Calu3 (cell line): ENCODE results near the gene CACNA2D3. TPM values are rescaled to one million over a fixed set of nuclear protein-coding genes. Genes with fewer than 3 reads are reported as not detected.

Experiments
- BruUV-seq: library from RNA; stranded (reverse); fragments of 400-500 nt; replicated peaks from 2 replicates; lab custom pipeline; 2021; lab: Mats Ljungman, UMichigan
- CTCF ChIA-PET: fragments of 300-600 bp; sonication (Branson Sonifier 250); formaldehyde crosslinking; loops from one replicate; lab custom pipeline; 2022; ENCODE audit warnings: antibody characterized with exemption; lab: Charles Lee
- DNase-seq: peaks from one replicate; pipeline ENCODE4 v3.0.0; 2022
- H3K27ac Mint-ChIP-seq: one replicate; pipeline ENCODE4 v1.8.0; 2022; ENCODE audit warnings: mixed read lengths; ENCODE audit not compliant: unreplicated experiment
- H3K27me3 Mint-ChIP-seq: one replicate; pipeline ENCODE4 v1.8.0; 2022; ENCODE audit warnings: mixed read lengths; ENCODE audit not compliant: unreplicated experiment
- H3K36me3 Mint-ChIP-seq: one replicate; pipeline ENCODE4 v1.8.0; 2022; ENCODE audit warnings: mild to moderate bottlenecking, moderate library complexity, mixed read lengths; ENCODE audit not compliant: insufficient read depth, unreplicated experiment
- H3K4me1 Mint-ChIP-seq: one replicate; pipeline ENCODE4 v1.8.0; 2022; ENCODE audit warnings: mild to moderate bottlenecking, low read depth, mixed read lengths; ENCODE audit not compliant: unreplicated experiment
- H3K4me3 Mint-ChIP-seq: one replicate; pipeline ENCODE4 v1.8.0; 2022; ENCODE audit warnings: mild to moderate bottlenecking, low read depth, moderate library complexity, mixed read lengths; ENCODE audit not compliant: unreplicated experiment
- H3K9me3 Mint-ChIP-seq: one replicate; pipeline ENCODE4 v1.8.0; 2022; ENCODE audit warnings: low read depth, mixed read lengths; ENCODE audit not compliant: unreplicated experiment
- CTCF ChIP-seq: fragments of 200-600 bp; IDR thresholded peaks from one replicate; pipeline ENCODE4 v1.8.0; 2022; ENCODE audit warnings: antibody characterized with exemption; ENCODE audit not compliant: unreplicated experiment
- intact Hi-C: fragments of 100-400 bp; cut with micrococcal nuclease; formaldehyde crosslinking; loops from one replicate; pipeline ENCODE4 v1.10.0; 2022; ENCODE audit not compliant: unreplicated experiment
- total RNA-seq: library from RNA; stranded (reverse); gene quantifications from 2 replicates; pipeline ENCODE4 v1.2.3, GENCODE V29; 2022

CACNA2D3 gene
- total RNA-seq, 1 experiment from 2014 or later = not detected

DNA sequence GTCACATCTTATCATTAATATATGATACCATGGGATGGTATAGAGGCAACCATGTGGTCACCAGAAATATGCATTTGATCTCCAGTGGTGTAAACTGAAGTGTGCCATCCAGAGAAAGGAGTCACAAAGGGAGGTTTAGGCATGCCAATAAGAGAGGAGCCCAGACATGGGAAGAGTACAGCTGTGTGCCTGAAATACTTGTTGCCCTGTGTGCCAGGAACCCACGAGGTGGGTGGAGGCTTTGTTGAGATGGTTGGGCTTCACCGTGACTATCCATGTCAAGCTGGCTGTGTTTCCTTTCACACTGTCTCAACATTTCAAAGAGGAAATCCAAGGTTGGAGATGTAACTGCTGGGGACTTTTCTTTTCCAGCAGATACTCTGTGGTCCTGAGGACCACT, 43.5 kb downstream of the CACNA2D3 start:
- Mint-ChIP-seq H3K4me1 (no peaks in the 10 kb centered on the region), H3K4me3 (no peak overlapping the region), H3K27ac (no peak overlapping the region), H3K36me3 (no peaks in the 10 kb centered on the region), H3K27me3 (peaks cover 39% of the 10 kb centered on the region), H3K9me3 (no peaks in the 10 kb centered on the region)
- TF ChIP-seq CTCF = no peak
- no TSS peak for BruUV-seq
- CTCF ChIA-PET = interaction anchor here (0.7 kb wide), 1 partner anchor 163 kb away, joined by 4 read pairs; no protein-coding TSS in a partner anchor
- no peak for DNase-seq
- intact Hi-C loops = no loop called here

DNA sequence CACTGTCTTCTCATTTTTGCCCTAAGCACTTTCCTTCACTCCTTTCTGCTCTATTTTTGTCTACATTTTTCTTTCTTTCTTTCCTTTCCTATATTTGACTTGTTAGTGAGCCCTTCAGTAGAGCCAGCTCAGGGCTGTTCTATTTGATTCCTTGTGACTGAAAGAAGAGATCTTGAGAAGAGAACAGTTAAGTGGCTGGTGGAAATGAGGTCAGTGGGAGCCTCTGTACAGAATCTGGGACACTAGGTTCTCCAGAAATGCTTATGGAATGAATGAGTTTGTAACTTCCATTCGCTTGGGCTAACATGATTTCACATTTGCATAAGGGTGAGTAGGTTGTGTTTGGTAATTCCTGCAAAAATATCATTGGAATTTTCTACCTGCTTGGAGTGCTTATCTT, 45.6 kb downstream of the CACNA2D3 start:
- no peak overlapping the region for H3K4me3 Mint-ChIP-seq
- peaks cover 20% of the 10 kb centered on the region for H3K27me3 Mint-ChIP-seq
- no peak for TF ChIP-seq CTCF
- BruUV-seq = no TSS peak
- no peaks in the 10 kb centered on the region for H3K36me3 Mint-ChIP-seq
- H3K27ac Mint-ChIP-seq = no peak overlapping the region
- H3K9me3 Mint-ChIP-seq = no peaks in the 10 kb centered on the region
- intact Hi-C loops = no loop called here
- DNase-seq = no peak
- CTCF ChIA-PET = interaction anchor here (0.9 kb wide), 1 partner anchor 75 kb away, joined by 4 read pairs; no protein-coding TSS in a partner anchor
- H3K4me1 Mint-ChIP-seq = no peaks in the 10 kb centered on the region

GRCh38 chr3:54168451-54168850, 46.1 kb downstream of the CACNA2D3 start:
- TF ChIP-seq CTCF = no peak
- DNase-seq = no peak
- Mint-ChIP-seq H3K4me3 (no peak overlapping the region), H3K36me3 (no peaks in the 10 kb centered on the region), H3K27ac (no peak overlapping the region), H3K9me3 (no peaks in the 10 kb centered on the region), H3K4me1 (no peaks in the 10 kb centered on the region), H3K27me3 (peaks cover 16% of the 10 kb centered on the region)
- CTCF ChIA-PET = interaction anchor here (0.9 kb wide), 1 partner anchor 76 kb away, joined by 4 read pairs; no protein-coding TSS in a partner anchor
- intact Hi-C loops = no loop called here
- BruUV-seq = no TSS peak

GRCh38 chr3:54169524-54169923, 47.2 kb downstream of the CACNA2D3 start:
- BruUV-seq = no TSS peak

More at GRCh38 chr3:54169524-54169923, 47.2 kb downstream of the CACNA2D3 start:
- no peak overlapping the region for H3K4me3 Mint-ChIP-seq
- no peak overlapping the region for H3K27ac Mint-ChIP-seq
- H3K36me3 Mint-ChIP-seq = no peaks in the 10 kb centered on the region
- no peaks in the 10 kb centered on the region for H3K9me3 Mint-ChIP-seq
- no peak for DNase-seq
- no peak for TF ChIP-seq CTCF
- intact Hi-C loops = no loop called here
- H3K4me1 Mint-ChIP-seq = no peaks in the 10 kb centered on the region
- H3K27me3 Mint-ChIP-seq = peaks cover 5% of the 10 kb centered on the region
- CTCF ChIA-PET = no interaction called here
